MM.1S (cell line): ENCODE measurements around the gene CASQ1.

Experiments used
- EZH2 ChIP-seq: fragments of 300-600 bp; sonication (generic); optimal IDR thresholded peaks from 2 replicates; pipeline ENCODE3; 2017; ENCODE audit warnings: low read depth, mild to moderate bottlenecking, antibody characterized with exemption, low read length, mixed read lengths
- TF ChIP-seq, protein P1 (sequence below): fragments of 300-600 bp; sonication (generic); IDR thresholded peaks from 2 replicates; pipeline ENCODE4 v1.5.1; 2016; ENCODE audit warnings: antibody characterized with exemption, low read length, mixed read lengths

DNA sequence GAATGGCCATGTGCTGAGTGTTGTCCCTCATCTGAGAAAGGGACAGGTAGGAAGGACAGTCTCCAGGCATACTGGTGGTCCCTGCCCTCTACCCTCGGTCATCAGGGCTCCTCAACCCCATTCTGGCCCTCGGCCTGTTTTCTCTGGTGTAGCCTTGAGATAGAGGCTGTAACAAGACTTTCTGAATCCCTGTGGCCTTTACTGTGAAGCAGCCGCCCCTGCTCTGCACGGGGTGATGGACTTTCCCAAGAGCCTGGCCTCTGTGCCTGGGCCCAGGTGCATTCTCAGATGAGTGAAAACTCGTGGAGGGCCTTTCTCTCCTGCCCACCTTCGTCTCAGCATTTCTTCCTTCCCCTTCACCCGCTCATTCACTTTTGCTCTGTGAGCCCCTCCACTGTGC, 3.0 kb upstream of the CASQ1 start:
- TF ChIP-seq, protein P1, sequence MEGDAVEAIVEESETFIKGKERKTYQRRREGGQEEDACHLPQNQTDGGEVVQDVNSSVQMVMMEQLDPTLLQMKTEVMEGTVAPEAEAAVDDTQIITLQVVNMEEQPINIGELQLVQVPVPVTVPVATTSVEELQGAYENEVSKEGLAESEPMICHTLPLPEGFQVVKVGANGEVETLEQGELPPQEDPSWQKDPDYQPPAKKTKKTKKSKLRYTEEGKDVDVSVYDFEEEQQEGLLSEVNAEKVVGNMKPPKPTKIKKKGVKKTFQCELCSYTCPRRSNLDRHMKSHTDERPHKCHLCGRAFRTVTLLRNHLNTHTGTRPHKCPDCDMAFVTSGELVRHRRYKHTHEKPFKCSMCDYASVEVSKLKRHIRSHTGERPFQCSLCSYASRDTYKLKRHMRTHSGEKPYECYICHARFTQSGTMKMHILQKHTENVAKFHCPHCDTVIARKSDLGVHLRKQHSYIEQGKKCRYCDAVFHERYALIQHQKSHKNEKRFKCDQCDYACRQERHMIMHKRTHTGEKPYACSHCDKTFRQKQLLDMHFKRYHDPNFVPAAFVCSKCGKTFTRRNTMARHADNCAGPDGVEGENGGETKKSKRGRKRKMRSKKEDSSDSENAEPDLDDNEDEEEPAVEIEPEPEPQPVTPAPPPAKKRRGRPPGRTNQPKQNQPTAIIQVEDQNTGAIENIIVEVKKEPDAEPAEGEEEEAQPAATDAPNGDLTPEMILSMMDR, result no peak
- no peak for TF ChIP-seq EZH2
